HL-60/S4 (cell line): Measurements from ENCODE around the gene ATP6V1G2.

Experiments used
- in situ Hi-C: fragments of 300-500 bp; cut with MboI; formaldehyde crosslinking; loops from 2 replicates; pipeline ENCODE4 v1.14.3; 2022; ENCODE audit warnings: low sequenced_read_pairs

ATP6V1G2 gene

GRCh38 chr6:31548544-31548873 is 2.1 kb upstream of the ATP6V1G2 start:
- in situ Hi-C loops = no loop called here

- in situ Hi-C loops = no loop called here
These were observed 1.5 kb upstream of the ATP6V1G2 start for GRCh38 chr6:31547727-31548543.

DNA sequence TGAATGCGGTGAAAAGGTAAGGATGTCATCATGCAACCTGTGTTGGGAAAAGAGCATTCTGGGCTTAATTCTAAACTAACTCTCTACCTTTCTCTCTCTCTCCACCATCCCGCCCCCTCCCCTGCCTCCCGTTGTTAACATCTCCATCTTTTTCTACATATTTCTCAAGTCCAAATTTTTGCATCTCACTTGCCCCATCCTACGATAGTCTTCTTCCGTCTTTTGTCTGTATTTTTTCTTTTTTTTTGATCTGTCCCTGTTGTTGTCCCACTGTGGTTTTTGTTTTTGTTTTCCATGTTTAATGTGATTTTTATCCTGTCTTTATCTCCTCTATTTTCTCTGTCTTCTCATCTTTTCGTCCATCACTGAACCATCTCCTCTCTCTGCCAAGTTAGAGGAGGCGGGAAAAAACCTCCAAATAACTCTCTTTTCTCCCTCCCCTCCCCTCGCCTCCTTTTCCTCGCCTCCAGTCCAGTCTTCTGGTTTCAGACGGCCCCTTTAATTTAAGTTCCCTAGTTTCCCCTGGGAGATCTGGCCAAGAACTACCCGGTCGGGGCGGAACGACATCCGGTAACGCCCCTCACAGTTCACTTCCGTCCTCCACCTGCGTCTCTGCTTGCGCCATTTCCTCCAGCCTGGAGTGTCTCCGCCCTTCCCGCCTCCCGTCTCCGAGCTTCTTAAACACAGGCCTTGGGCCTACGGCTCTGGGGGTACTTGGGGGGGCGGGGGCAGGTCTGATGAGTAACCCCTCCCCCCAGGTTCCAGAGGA is 734 bp upstream of the ATP6V1G2 start, which contains the start of gene NFKBIL1:
TSS of gene NFKBIL1 (plus strand) at position 651 of the 769 bp plus-strand sequence. CDS start at position 738, 87 bp downstream.
- in situ Hi-C loops = no loop called here

- in situ Hi-C loops = no loop called here
These were observed 1.1 kb downstream of the ATP6V1G2 start for GRCh38 chr6:31545291-31545690.

DNA sequence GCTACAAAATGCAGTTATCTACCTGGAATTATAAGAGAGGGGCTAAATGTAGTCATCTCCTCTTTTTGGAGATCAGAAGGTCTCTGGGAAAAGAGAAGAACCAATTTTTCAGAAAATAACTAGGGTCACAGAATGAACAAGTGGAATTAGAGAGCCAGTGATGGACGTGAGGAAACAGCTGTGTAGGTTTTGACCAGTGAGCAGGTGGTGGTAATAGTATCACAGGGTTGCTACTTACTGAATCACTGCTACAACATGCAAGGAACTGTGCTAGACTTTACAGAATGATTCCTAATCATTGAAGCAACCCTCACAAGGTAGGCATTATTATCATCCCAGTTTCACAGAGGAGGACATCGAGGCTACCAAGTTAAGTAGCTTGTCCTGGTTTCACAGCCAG is 1.7 kb downstream of the ATP6V1G2 start:
- in situ Hi-C loops = no loop called here

DNA sequence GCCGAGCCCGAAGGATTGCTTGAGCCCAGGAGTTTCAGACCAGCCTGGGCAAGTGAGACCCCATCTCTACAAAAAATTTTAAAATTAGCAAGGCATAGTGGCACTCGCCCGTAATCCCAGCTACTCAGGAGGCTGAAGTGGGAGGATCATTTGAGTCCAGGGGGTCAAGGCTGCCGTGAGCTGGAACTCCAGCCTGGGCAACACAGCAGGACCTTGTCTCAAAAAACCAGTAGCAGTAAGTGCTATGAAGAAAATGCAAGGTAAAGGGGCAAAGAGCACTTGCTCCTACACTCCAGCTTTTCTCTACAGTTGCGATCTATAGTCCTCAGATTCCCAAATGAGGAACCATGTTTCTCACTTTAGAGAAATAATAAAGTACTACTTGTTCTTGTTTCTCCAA is 2.8 kb downstream of the ATP6V1G2 start:
- in situ Hi-C loops = no loop called here

DNA sequence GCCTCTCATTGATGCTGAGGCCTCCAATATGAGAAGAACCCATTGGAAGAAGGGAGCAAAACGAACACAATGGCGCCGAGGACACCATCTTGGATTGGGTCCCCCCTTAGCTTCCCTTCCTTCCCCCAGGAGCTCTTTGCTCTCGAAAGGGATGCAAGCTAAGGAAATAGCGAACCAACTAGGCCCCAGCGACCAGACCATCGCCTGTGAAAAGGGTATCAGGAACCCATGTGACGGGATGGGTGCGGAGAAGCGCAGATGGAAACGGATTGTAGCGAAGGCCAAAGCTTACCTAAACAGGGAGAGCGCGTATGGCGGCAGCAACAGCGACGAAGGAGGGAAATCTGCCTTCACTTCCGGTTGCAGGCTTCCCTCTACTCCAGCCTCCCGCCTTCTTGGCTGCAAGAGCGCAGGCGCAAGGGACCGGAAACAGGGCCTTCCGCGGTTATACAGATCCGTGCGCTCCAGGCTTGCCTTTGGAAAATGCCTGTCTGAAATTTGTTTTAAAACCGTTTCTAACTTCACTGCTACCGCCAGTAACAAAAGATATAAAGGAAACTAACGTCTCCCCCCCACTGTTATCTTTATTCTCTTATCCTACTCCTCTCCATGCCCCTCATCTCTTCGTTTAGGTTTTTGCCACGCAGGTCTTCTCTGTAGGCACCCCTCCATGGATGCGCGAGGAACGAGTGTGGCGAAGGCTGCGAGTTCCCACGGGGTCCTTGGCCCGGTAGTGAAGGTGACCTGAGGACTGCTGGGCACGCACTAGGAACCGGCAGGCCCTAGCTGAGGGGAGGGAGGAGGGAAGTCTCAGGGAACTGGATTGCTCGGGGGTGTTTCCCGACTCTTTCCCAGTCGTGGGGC is 4.5 kb downstream of the ATP6V1G2 start, which contains the start of gene DDX39B:
TSS of gene DDX39B (minus strand) at position 346 of the 864 bp plus-strand sequence. CDS start 1,471 bp downstream, outside the sequence.
- in situ Hi-C loops = no loop called here

- in situ Hi-C loops = no loop called here
These were observed 5.2 kb downstream of the ATP6V1G2 start for GRCh38 chr6:31541059-31541657.

GRCh38 chr6:31540640-31541039 is 5.8 kb downstream of the ATP6V1G2 start:
- in situ Hi-C loops = no loop called here

DNA sequence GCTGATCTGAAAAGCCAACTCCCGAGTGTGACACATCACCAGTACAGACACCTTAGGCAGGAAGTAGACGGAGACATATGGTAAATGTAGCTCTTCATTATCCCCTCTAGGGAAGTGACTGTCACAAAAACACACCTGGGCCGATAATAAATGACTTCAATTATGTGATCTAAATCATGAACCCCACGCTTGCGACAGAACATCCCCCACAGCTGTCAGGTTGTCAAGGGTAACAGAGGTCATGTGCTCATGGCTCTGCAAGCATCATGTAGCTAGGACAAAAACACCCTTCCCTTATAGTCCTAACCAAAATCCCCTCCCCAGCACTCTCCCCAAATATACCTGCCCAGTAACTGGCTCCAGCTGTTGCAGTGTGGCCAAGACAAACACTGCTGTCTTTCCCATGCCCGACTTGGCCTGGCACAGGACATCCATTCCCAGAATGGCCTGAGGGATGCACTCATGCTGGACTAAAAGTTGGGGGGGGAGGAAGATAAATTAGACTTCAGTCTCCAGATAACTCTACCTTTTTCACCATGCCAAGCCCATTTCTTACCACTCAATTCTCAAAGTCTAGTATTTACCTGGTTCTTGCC is 7.5 kb downstream of the ATP6V1G2 start:
- in situ Hi-C loops = no loop called here

DNA sequence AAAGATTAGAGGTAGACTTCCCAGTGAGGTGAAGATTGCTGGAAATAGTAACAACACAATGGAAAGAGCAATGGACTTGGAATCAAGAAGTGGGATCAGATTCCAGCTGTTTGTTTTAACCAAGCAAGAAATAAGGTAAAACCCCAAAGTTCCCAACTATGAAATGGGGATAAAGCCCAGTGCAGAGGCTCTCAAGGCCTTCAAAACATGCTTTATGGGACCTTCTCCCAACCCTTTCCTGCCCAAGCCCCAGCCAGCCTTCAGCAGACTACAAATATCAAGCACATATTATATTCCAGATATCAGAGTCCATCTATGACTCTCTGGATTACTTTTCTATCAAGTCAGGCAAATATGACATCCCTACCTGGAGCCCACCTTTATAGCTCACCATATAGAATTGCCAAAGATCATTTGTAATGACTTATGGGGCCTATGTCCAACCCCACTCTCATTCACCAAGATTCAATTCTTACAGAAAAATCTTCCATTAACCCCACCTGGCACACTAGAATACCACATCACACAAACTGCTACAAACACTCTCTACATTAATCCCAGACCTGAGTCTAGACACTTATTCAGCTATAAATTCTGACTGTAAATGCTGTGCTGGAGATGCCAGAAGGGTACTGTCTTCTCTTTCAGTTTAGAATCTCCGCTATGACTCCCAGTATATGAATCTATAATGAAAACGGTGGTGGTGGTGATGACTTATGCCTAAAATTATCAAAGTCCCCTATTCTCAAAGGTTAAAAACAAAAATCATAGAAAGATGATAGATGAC is 10.7 kb downstream of the ATP6V1G2 start:
- in situ Hi-C loops = no loop called here

DNA sequence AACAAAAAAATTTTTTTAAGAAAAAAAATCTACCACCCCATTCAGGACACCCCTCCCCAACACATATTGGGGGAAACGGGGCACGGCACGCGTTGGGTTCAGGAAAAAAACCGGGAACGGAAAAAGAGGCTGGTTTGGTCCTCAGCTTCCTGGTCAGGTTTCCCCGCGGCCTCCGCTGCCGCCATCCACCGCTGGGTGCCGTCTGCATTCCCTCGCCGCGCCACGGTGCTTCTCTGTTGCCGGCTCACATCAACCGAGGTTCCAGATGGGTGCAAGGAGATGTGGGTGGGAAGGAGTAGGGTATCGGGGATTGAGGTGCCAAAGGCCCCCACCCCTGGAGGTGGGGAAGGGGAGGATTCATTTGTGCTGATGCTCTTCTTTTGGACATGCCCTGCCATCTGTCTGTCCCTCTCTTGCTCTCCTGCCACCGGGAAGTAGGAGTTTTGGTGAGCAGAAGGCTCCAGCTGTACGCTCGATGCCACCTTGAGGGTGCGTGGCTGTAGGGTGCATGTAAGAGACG is 11.8 kb downstream of the ATP6V1G2 start:
- in situ Hi-C loops = no loop called here

DNA sequence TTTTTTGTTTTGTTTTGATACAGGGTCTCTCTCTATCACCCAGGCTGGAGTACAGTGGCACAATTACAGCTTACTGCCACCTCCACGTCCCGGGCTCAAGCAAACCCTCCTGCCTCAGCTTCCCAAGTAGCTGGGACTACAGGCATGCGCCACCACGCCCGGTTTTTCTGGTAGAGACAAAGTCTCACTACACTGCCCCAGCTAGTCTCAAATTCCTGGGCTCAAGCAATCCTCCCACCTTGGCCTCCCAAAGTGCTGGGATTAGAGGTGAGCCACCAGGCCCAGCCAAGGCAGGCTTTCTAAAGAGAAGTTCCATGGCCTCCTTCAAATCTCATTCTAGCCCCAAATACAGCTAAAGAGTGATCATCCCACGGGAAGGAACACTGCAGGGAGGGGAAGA is 12.4 kb downstream of the ATP6V1G2 start:
- in situ Hi-C loops = no loop called here

GRCh38 chr6:31533455-31533841 is 13.0 kb downstream of the ATP6V1G2 start:
- in situ Hi-C loops = no loop called here

GRCh38 chr6:31532644-31533454 is 13.6 kb downstream of the ATP6V1G2 start:
- in situ Hi-C loops = no loop called here

DNA sequence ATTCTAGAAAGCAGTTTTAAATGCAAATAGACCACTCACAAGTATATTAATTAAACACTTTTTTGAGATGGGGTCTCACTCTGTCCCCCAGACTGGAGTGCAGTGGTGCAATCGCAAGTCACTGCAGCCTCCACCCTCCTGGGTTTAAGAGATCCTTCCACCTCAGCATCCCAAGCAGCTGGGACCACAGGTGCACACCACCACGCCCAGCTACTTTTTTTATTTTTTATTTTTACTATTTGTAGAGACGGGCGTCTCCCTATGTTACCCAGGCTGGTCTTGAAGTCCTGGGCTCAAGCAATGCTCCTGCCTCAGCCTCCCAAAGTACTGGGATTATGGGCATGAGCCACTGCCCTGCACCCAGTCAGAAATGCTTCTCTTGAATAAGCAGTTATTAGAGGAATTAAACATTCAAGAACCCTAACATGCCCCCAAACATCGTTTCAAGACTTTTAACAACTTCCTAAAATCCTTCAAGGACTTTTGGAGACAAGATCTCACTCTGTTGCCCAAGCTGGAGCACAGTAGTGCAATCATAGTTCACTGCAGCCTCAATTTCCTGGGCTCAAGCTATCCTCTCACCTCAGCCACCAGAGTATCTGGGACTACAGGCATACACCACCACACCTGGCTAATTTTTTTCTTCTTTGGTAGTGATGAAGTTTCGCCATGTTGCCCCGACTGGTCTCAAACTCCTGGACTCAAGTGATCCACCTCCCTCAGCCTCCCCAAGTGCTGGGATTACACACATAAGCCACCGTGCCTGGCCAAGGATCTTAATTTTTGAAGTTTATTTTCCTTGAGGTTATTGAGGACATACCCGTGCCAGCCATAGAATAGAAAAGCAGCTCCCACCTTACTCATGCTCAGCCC is 14.4 kb downstream of the ATP6V1G2 start:
- in situ Hi-C loops = no loop called here

- in situ Hi-C loops = no loop called here
These were observed 15.2 kb downstream of the ATP6V1G2 start for GRCh38 chr6:31531162-31531561.

GRCh38 chr6:31530659-31531058 is 15.7 kb downstream of the ATP6V1G2 start:
- in situ Hi-C loops = no loop called here
